Type B pancreatic cell (in vitro differentiated cells): ENCODE results near the gene SETD3. TPM values are rescaled to one million over a fixed set of nuclear protein-coding genes. Genes with fewer than 3 reads are reported as not detected.

Experiments used
- DNase-seq: peaks from one replicate; pipeline ENCODE4 v3.0.0; 2021; ENCODE audit warnings: mixed read lengths; ENCODE audit not compliant: unreplicated experiment; ENCODE audit errors: extremely low spot score
- H3K27ac Mint-ChIP-seq: 2 replicates; pipeline ENCODE4 v1.8.0; 2021; ENCODE audit warnings: mild to moderate bottlenecking, mixed read lengths
- H3K27me3 Mint-ChIP-seq: 2 replicates; pipeline ENCODE4 v1.8.0; 2021; ENCODE audit warnings: mixed read lengths
- H3K36me3 Mint-ChIP-seq: 2 replicates; pipeline ENCODE4 v1.8.0; 2021; ENCODE audit warnings: mixed read lengths
- H3K4me1 Mint-ChIP-seq: one replicate; pipeline ENCODE4 v1.8.0; 2021; ENCODE audit warnings: mixed read lengths; ENCODE audit not compliant: unreplicated experiment
- H3K4me3 Mint-ChIP-seq: 2 replicates; pipeline ENCODE4 v1.8.0; 2021; ENCODE audit warnings: mild to moderate bottlenecking, mixed read lengths
- H3K9me3 Mint-ChIP-seq: 2 replicates; pipeline ENCODE4 v1.8.0; 2021; ENCODE audit warnings: mixed read lengths
- CTCF ChIP-seq: fragments of 200-600 bp; sonication (generic); conservative IDR thresholded peaks from 2 replicates; pipeline ENCODE4 v1.5.0; 2021; ENCODE audit warnings: antibody characterized with exemption, mild to moderate bottlenecking
- total RNA-seq: library from RNA; stranded (reverse); gene quantifications from 2 replicates; pipeline ENCODE4 v1.2.1, GENCODE V29; 2021; ENCODE audit warnings: low replicate concordance

Gene SETD3
- total RNA-seq, 1 donor from 2014 or later = 50.2 TPM

GRCh38 chr14:99479160-99479905, 1.3 kb downstream of the SETD3 start:
- TF ChIP-seq CTCF = no peak
- no peak for DNase-seq
- Mint-ChIP-seq H3K27me3 (no peaks in the 10 kb centered on the region), H3K36me3 (no peaks in the 10 kb centered on the region), H3K9me3 (no peaks in the 10 kb centered on the region), H3K4me1 (peaks cover 49% of the 10 kb centered on the region), H3K27ac (peak overlapping the region; percentile 92), H3K4me3 (peak overlapping the region; percentile 93)

GRCh38 chr14:99478128-99478527, 2.5 kb downstream of the SETD3 start:
- no peaks in the 10 kb centered on the region for H3K27me3 Mint-ChIP-seq
- peaks cover 39% of the 10 kb centered on the region for H3K4me1 Mint-ChIP-seq
- H3K36me3 Mint-ChIP-seq = no peaks in the 10 kb centered on the region
- H3K4me3 Mint-ChIP-seq = peak overlapping the region; percentile 44
- peak overlapping the region; percentile 3 for H3K27ac Mint-ChIP-seq
- DNase-seq = no peak
- TF ChIP-seq CTCF = no peak
- H3K9me3 Mint-ChIP-seq = no peaks in the 10 kb centered on the region

- no peak for TF ChIP-seq CTCF
- Mint-ChIP-seq H3K27me3 (no peaks in the 10 kb centered on the region), H3K9me3 (no peaks in the 10 kb centered on the region), H3K36me3 (no peaks in the 10 kb centered on the region), H3K27ac (no peak overlapping the region), H3K4me3 (no peak overlapping the region), H3K4me1 (peaks cover 33% of the 10 kb centered on the region)
- DNase-seq = no peak
Observed at GRCh38 chr14:99476864-99477263, 3.8 kb downstream of the SETD3 start.

- H3K27ac Mint-ChIP-seq = no peak overlapping the region
- H3K4me3 Mint-ChIP-seq = no peak overlapping the region
Observed at GRCh38 chr14:99475660-99476059, 5.0 kb downstream of the SETD3 start.

GRCh38 chr14:99475179-99475578, 5.5 kb downstream of the SETD3 start:
- no peaks in the 10 kb centered on the region for H3K27me3 Mint-ChIP-seq
- H3K4me1 Mint-ChIP-seq = peaks cover 35% of the 10 kb centered on the region
- no peaks in the 10 kb centered on the region for H3K9me3 Mint-ChIP-seq
- no peaks in the 10 kb centered on the region for H3K36me3 Mint-ChIP-seq
- no peak for DNase-seq
- H3K4me3 Mint-ChIP-seq = no peak overlapping the region
- no peak for TF ChIP-seq CTCF
- no peak overlapping the region for H3K27ac Mint-ChIP-seq

More at GRCh38 chr14:99475660-99476059, 5.0 kb downstream of the SETD3 start:
- H3K27me3 Mint-ChIP-seq = no peaks in the 10 kb centered on the region
- TF ChIP-seq CTCF = no peak
- DNase-seq = no peak
- H3K9me3 Mint-ChIP-seq = no peaks in the 10 kb centered on the region
- H3K36me3 Mint-ChIP-seq = no peaks in the 10 kb centered on the region
- H3K4me1 Mint-ChIP-seq = peaks cover 34% of the 10 kb centered on the region
